Thyroid gland (tissue), 4 donors: ENCODE data around the gene RNU5D-1. TPM values are rescaled to one million over a fixed set of nuclear protein-coding genes. Genes with fewer than 3 reads are reported as not detected.

Experiments
- DNase-seq, 2 donors: peaks; one replicate each; pipeline ENCODE4 v3.0.0-alpha.2; 2019
- H3K27ac ChIP-seq, 3 donors: fragments of 200-600 bp; sonication (generic); 1 replicate in 2 of 3; 2 replicates in 1 of 3; pipeline ENCODE4 v1.5.1; 2016 to 2019; ENCODE audit warnings: mild to moderate bottlenecking in 1 of 3, moderate library complexity in 1 of 3
- H3K27me3 ChIP-seq: fragments of 200-600 bp; sonication (generic); one replicate; pipeline ENCODE4 v1.5.1; 2019
- H3K36me3 ChIP-seq, 2 donors: fragments of 200-600 bp; sonication (generic); one replicate each; pipeline ENCODE4 v1.5.1; 2016 to 2019
- H3K4me1 ChIP-seq, 2 donors: fragments of 200-600 bp; sonication (generic); one replicate each; pipeline ENCODE4 v1.5.1; 2017 to 2019
- H3K4me3 ChIP-seq, 3 donors: fragments of 200-600 bp; sonication (generic); replicated peaks in 1 of 3; 1 replicate in 2 of 3; 2 replicates in 1 of 3; pipeline ENCODE4 v1.5.1; 2016; ENCODE audit warnings: mild to moderate bottlenecking in 1 of 3
- H3K9me3 ChIP-seq: fragments of 200-600 bp; sonication (generic); one replicate; pipeline ENCODE4 v1.5.1; 2017
- CTCF ChIP-seq, 6 experiments: fragments of 200-600 bp in 3 of 6; fragments of 450-650 bp in 3 of 6; sonication (generic) in 3 of 6; IDR thresholded peaks; one replicate each; pipeline ENCODE4 v1.5.1; 2016 to 2019; ENCODE audit warnings: antibody characterized with exemption in 6 of 6, mild to moderate bottlenecking in 2 of 6, inconsistent platforms in 1 of 6, moderate library complexity in 1 of 6
- POLR2A ChIP-seq, 2 donors: fragments of 450-650 bp; IDR thresholded peaks; one replicate each; pipeline ENCODE4 v1.6.1; 2017; ENCODE audit warnings: antibody characterized with exemption in 2 of 2, mild to moderate bottlenecking in 2 of 2, moderate library complexity in 1 of 2
- WGBS, 2 donors: methylation state at CpG; one replicate each; pipeline ENCODE4 v1.1.5; 2017; 5-methylcytosine and 5-hydroxymethylcytosine counted together
- intact Hi-C: fragments of 100-400 bp; cut with DNase I; formaldehyde crosslinking; loops from one replicate; pipeline ENCODE4 v1.15.1; 2023
- total RNA-seq, 4 donors: library from RNA; depleted of rRNA; stranded (reverse); fragments of >200 nt; gene quantifications; one replicate each; pipeline ENCODE4 v1.2.3, GENCODE V29; 2016

RNU5D-1 gene
- total RNA-seq, 4 donors from 2014 or later = not detected

- H3K27me3 ChIP-seq = no peaks in the 10 kb centered on the region
- H3K4me1 ChIP-seq = no peaks in the 10 kb centered on the region
- TF ChIP-seq CTCF (IDR thresholded peaks at IDR 0.05) (no peak), POLR2A (IDR thresholded peaks at IDR 0.05) (no peak)
- no peak overlapping the region for H3K27ac ChIP-seq
- no peaks in the 10 kb centered on the region for H3K9me3 ChIP-seq
- no peak overlapping the region for H3K4me3 ChIP-seq
- no peaks in the 10 kb centered on the region for H3K36me3 ChIP-seq
- intact Hi-C loops = no loop called here
- no peak for DNase-seq
- 94 to 95% methylated on average over 3 of the region's 3 CpGs for WGBS, 2 donors
Observed at GRCh38 chr1:44760876-44761275, 29.9 kb upstream of the RNU5D-1 start.

GRCh38 chr1:44759077-44759476, 28.1 kb upstream of the RNU5D-1 start:
- Histone ChIP-seq H3K27ac (no peak overlapping the region), H3K9me3 (no peaks in the 10 kb centered on the region), H3K36me3 (no peaks in the 10 kb centered on the region), H3K4me1 (no peaks in the 10 kb centered on the region), H3K4me3 (no peak overlapping the region), H3K27me3 (no peaks in the 10 kb centered on the region)
- WGBS, 2 donors = 90 to 94% methylated on average over 11 of the region's 11 CpGs
- TF ChIP-seq POLR2A (IDR thresholded peaks at IDR 0.05) = no peak
- intact Hi-C loops = no loop called here
- no peak for DNase-seq

- whole genome bisulfite sequencing, 2 donors = 96 to 100% methylated on average over 2 of the region's 2 CpGs
- H3K27me3 ChIP-seq = no peaks in the 10 kb centered on the region
- DNase-seq = no peak
- intact Hi-C loops = no loop called here
- H3K27ac ChIP-seq = no peak overlapping the region
- no peaks in the 10 kb centered on the region for H3K4me1 ChIP-seq
- H3K36me3 ChIP-seq = no peaks in the 10 kb centered on the region
- TF ChIP-seq CTCF (IDR thresholded peaks at IDR 0.05) (no peak), POLR2A (IDR thresholded peaks at IDR 0.05) (no peak)
- H3K9me3 ChIP-seq = no peaks in the 10 kb centered on the region
- no peak overlapping the region for H3K4me3 ChIP-seq
Observed at GRCh38 chr1:44757420-44757819, 26.4 kb upstream of the RNU5D-1 start.

- intact Hi-C loops = no loop called here
- Histone ChIP-seq H3K36me3 (no peaks in the 10 kb centered on the region), H3K4me3 (no peak overlapping the region), H3K27ac (no peak overlapping the region), H3K27me3 (no peaks in the 10 kb centered on the region), H3K4me1 (no peaks in the 10 kb centered on the region), H3K9me3 (no peaks in the 10 kb centered on the region)
- TF ChIP-seq POLR2A (IDR thresholded peaks at IDR 0.05) (no peak), CTCF (IDR thresholded peaks at IDR 0.05) (no peak)
- DNase-seq = no peak
- 85 to 89% methylated on average over 3 of the region's 3 CpGs for WGBS, 2 donors
Observed at GRCh38 chr1:44747878-44748277, 16.9 kb upstream of the RNU5D-1 start.

GRCh38 chr1:44743211-44743610, 12.2 kb upstream of the RNU5D-1 start:
- intact Hi-C loops = loop anchor here (5.0 kb wide), 1 partner anchor 34 kb away; the partner anchor contains the start of gene RPS8
- Histone ChIP-seq H3K36me3 (no peaks in the 10 kb centered on the region), H3K27ac (no peak overlapping the region), H3K4me3 (no peak overlapping the region), H3K9me3 (no peaks in the 10 kb centered on the region), H3K4me1 (peaks cover 4 to 5% of the 10 kb centered on the region in 2 donors), H3K27me3 (no peaks in the 10 kb centered on the region)
- no peak for DNase-seq
- no peak for TF ChIP-seq POLR2A (IDR thresholded peaks at IDR 0.05)
- TF ChIP-seq CTCF (IDR thresholded peaks at IDR 0.05) = no peak
- 100% methylated on average over 1 of the region's 1 CpG for WGBS, 2 donors

- WGBS, 2 donors = 3 to 4% methylated on average over 13 to 14 of the region's 14 CpGs
- Histone ChIP-seq H3K27me3 (no peaks in the 10 kb centered on the region), H3K27ac (no peak overlapping the region), H3K36me3 (no peaks in the 10 kb centered on the region), H3K9me3 (no peaks in the 10 kb centered on the region), H3K4me1 (peaks cover 4 to 5% of the 10 kb centered on the region in 2 donors), H3K4me3 (peak overlapping the region in 1 of 3 donors; percentile 36)
- intact Hi-C loops = loop anchor here (5.0 kb wide), 1 partner anchor 37 kb away; the partner anchor contains the start of gene RPS8
- no peak for DNase-seq
- TF ChIP-seq CTCF (IDR thresholded peaks at IDR 0.05) (no peak), POLR2A (IDR thresholded peaks at IDR 0.05) (no peak)
Observed at GRCh38 chr1:44740179-44740617, 9.2 kb upstream of the RNU5D-1 start.
